ENCODE data around the gene SHH. TPM values are rescaled to one million over a fixed set of nuclear protein-coding genes. Genes with fewer than 3 reads are reported as not detected.
A peak's percentile ranks its signal among the peaks of the same experiment; 100 is the strongest.

The SHH gene
- 7.3 TPM for total RNA-seq
- long read RNA-seq, partial matches to known transcripts: 0 of 6 reads
- long read RNA-seq, other reads (novel, unspliced or antisense): 6 of 6 reads

DNA sequence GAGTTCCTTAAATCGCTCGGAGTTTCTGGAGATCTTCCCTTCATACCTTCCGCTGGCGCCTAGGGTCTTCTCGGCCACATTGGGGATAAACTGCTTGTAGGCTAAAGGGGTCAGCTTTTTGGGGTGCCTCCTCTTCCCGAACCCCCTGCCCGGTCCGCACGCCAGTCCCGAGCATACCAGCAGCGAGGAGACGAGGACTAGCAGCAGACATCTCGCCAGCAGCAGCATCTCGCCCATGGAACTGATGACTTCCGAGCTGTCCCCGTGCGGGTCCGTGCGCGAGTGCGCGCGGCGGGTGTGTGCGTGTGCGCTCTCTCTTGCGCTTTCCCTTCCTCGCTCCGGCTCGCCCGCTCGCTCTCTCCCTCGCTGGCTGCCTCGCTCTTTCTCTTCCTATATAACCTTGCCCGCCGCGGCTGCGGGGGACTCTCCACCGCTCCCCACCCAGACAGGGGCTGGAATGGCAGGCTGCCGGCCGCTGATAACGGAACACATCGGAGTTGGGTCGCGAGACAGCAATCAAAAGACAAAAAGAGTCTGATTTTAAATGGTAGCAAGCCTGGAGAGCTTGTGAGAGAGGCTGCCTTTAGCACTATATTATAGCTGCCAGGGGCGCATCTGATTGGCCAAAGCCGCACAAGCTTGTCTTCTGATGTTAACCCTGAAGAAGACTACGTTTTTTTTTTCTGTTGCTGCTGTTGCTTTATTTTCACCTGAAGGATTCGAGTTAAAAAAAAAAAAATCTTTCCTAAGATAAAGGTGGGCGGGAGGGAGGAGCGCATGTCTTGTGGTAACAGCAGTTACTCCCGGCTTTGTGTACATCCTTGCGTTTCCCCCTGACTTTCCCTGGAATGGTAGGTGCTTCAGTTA is at the start of gene SHH:
SHH (minus strand) TSS at position 569 of the 867 bp plus-strand sequence; CDS start at position 228, 341 bp downstream.
- no peaks in the 10 kb centered on the region for H3K9me3 ChIP-seq
- DNase-seq: peak; percentile 37
- TF ChIP-seq, protein P1, sequence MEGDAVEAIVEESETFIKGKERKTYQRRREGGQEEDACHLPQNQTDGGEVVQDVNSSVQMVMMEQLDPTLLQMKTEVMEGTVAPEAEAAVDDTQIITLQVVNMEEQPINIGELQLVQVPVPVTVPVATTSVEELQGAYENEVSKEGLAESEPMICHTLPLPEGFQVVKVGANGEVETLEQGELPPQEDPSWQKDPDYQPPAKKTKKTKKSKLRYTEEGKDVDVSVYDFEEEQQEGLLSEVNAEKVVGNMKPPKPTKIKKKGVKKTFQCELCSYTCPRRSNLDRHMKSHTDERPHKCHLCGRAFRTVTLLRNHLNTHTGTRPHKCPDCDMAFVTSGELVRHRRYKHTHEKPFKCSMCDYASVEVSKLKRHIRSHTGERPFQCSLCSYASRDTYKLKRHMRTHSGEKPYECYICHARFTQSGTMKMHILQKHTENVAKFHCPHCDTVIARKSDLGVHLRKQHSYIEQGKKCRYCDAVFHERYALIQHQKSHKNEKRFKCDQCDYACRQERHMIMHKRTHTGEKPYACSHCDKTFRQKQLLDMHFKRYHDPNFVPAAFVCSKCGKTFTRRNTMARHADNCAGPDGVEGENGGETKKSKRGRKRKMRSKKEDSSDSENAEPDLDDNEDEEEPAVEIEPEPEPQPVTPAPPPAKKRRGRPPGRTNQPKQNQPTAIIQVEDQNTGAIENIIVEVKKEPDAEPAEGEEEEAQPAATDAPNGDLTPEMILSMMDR (IDR thresholded peaks at IDR 0.05): no peak
- ATAC-seq: no peak
- no peaks in the 10 kb centered on the region for H3K36me3 ChIP-seq
- H3K4me3 ChIP-seq: peak within 1 kb of the TSS; percentile 35
- intact Hi-C loops (cut with DNase I): loop anchor here (10.0 kb wide), 1 partner anchor 663 kb away; no protein-coding TSS in a partner anchor
- H3K27me3 ChIP-seq (ENCODE audit: low read depth): peaks cover 90% of the 10 kb centered on the region
- peaks cover 42% of the 10 kb centered on the region for H3K4me1 ChIP-seq
- no peak within 1 kb of the TSS for H3K27ac ChIP-seq

DNA sequence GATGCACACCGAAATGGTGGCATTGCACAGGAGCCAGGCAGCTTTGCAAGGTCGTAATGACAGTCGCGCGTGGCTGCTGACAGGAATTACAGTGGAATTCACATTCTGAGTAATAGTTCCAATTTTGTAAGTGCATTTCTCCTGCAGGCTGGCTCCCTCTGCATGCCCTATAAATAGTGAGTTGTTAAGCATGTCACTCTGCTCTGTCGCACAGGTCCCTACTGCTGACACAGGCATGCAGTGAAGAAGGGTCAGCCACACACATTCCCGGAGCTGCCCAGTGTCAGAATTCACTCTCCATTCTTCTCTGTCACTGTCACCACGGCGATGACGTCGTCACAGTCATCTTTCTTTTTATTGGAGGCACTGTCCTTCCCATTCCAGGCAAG is 49.2 kb upstream of the SHH start:
- Histone ChIP-seq H3K36me3 (no peaks in the 10 kb centered on the region), H3K27ac (no peak overlapping the region)
- DNase-seq: no peak

GRCh38 chr7:155860840-155861479 is 48.7 kb upstream of the SHH start:
- no peaks in the 10 kb centered on the region for H3K27me3 ChIP-seq (ENCODE audit: low read depth)
- H3K27ac ChIP-seq: no peak overlapping the region
- TF ChIP-seq, protein P1 (IDR thresholded peaks at IDR 0.05): no peak
- peak; percentile 94 to 95 for ATAC-seq
- H3K36me3 ChIP-seq: no peaks in the 10 kb centered on the region
- peak; percentile 86 for DNase-seq
- H3K9me3 ChIP-seq: no peaks in the 10 kb centered on the region
- intact Hi-C loops (cut with DNase I): no loop called here
- peaks cover 12% of the 10 kb centered on the region for H3K4me1 ChIP-seq
- H3K4me3 ChIP-seq: no peak overlapping the region

More for the DNA sequence above, 49.2 kb upstream of the SHH start:
- ATAC-seq: peak; percentile 5 to 37
- Histone ChIP-seq H3K27me3 (ENCODE audit: low read depth) (no peaks in the 10 kb centered on the region), H3K4me1 (peaks cover 12% of the 10 kb centered on the region), H3K4me3 (no peak overlapping the region), H3K9me3 (no peaks in the 10 kb centered on the region)
- TF ChIP-seq, protein P1 (IDR thresholded peaks at IDR 0.05): no peak
- intact Hi-C loops (cut with DNase I): no loop called here

DNA sequence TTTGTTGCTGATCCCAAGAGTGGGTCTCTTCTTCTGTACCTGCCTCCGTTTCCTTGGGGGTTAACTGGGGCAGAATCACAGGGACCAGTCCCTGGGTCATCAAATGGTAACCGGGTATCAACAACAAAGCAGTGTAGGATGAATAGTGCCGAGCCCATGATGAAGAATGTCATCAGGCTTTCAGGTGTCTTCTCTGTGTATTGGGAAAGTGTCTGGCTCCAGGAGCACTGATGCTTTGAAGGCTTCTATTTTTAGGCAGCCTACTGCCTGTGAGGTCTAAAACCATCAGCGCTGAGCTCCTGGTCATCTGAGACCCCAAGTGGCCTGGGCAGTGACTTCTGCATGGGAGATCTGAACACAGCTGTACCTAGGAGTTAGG is 48.2 kb upstream of the SHH start:
- no peaks in the 10 kb centered on the region for H3K36me3 ChIP-seq
- peaks cover 12% of the 10 kb centered on the region for H3K4me1 ChIP-seq
- no peaks in the 10 kb centered on the region for H3K9me3 ChIP-seq
- DNase-seq (no peak), ATAC-seq (no peak)
- no peak overlapping the region for H3K4me3 ChIP-seq
- no peaks in the 10 kb centered on the region for H3K27me3 ChIP-seq (ENCODE audit: low read depth)
- no peak overlapping the region for H3K27ac ChIP-seq
- intact Hi-C loops (cut with DNase I): no loop called here
- TF ChIP-seq, protein P1 (IDR thresholded peaks at IDR 0.05): no peak

DNA sequence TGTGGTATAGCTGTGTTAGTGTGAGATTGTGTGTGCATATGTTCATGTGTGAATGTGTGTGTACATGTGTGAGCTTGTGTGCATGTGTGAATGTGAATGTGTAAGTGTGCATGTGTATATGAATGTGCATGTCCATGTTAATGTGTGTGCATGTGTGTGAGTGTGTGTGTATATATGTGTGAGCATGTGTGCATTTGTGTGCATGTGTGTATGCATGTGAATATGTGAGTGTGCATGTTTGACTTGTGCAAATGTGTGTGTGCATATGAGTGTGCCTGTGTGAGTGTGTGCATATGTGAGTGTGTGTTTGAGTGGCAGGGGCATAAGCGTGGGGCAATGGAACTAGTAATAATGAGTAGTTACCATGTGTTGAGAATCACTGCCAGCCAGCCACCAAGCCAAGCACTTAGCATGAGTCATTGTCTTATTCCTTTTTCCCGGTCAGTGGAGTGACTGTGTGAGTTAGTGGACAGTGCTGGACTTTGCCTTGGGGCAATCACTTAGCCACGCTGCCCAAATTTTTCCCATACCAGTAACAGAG is 46.3 kb upstream of the SHH start:
- peaks cover 4% of the 10 kb centered on the region for H3K9me3 ChIP-seq
- intact Hi-C loops (cut with DNase I): no loop called here
- no peaks in the 10 kb centered on the region for H3K36me3 ChIP-seq
- no peak overlapping the region for H3K4me3 ChIP-seq
- no peak overlapping the region for H3K27ac ChIP-seq
- ATAC-seq (no peak), DNase-seq (no peak)
- TF ChIP-seq, protein P1 (IDR thresholded peaks at IDR 0.05): no peak
- H3K4me1 ChIP-seq: peaks cover 12% of the 10 kb centered on the region
- H3K27me3 ChIP-seq (ENCODE audit: low read depth): no peaks in the 10 kb centered on the region
